Measurements from ENCODE around the gene BTBD10. TPM values are rescaled to one million over a fixed set of nuclear protein-coding genes. Genes with fewer than 3 reads are reported as not detected.
"Not testable (repeated sequence)": the region's sequence is repeated elsewhere in the genome, so short reads cannot be mapped to it uniquely, and the experiment has no call there.

BTBD10 gene
- total and polyA plus RNA-seq, 12 donors, result 9.3 to 39.8 (median 21.9) TPM

GRCh38 chr11:13405220-13405619 lies 57.8 kb downstream of the BTBD10 start:
- TF ChIP-seq POLR2A (IDR thresholded peaks at IDR 0.05) (no peak), CTCF (IDR thresholded peaks at IDR 0.05) (no peak)
- no peaks in the 10 kb centered on the region for H3K9me3 ChIP-seq (replicated peaks in 1 of 3)
- no peak for DNase-seq
- H3K27ac ChIP-seq, result no peak overlapping the region
- peaks cover 0 to 6% of the 10 kb centered on the region in 2 donors for H3K36me3 ChIP-seq (replicated peaks in 1 of 2)
- intact Hi-C loops (cut with DNase I), result no loop called here
- no peaks in the 10 kb centered on the region for H3K27me3 ChIP-seq
- H3K4me1 ChIP-seq (replicated peaks in 1 of 2), result no peaks in the 10 kb centered on the region
- no peak overlapping the region for H3K4me3 ChIP-seq
- 95 to 99% (median 98%) methylated on average over 4 of the region's 4 CpGs for WGBS, 4 donors

- H3K4me3 ChIP-seq; H3K27ac ChIP-seq; DNase-seq; H3K36me3 ChIP-seq (replicated peaks in 1 of 2); intact Hi-C loops (cut with DNase I); H3K9me3 ChIP-seq (replicated peaks in 1 of 3); H3K4me1 ChIP-seq (replicated peaks in 1 of 2); H3K27me3 ChIP-seq: not testable (repeated sequence)
These were observed 64.7 kb downstream of the BTBD10 start for GRCh38 chr11:13398335-13398734.

- H3K4me3 ChIP-seq, result no peak overlapping the region
- no peaks in the 10 kb centered on the region for H3K9me3 ChIP-seq (replicated peaks in 1 of 3)
- DNase-seq, result no peak
- no peak overlapping the region for H3K27ac ChIP-seq
- intact Hi-C loops (cut with DNase I), result no loop called here
- H3K27me3 ChIP-seq, result no peaks in the 10 kb centered on the region
- TF ChIP-seq CTCF (IDR thresholded peaks at IDR 0.05), result no peak
- TF ChIP-seq POLR2A (IDR thresholded peaks at IDR 0.05), result no peak
- peaks cover 0 to 31% of the 10 kb centered on the region in 2 donors for H3K36me3 ChIP-seq (replicated peaks in 1 of 2)
- 97 to 100% (median 99%) methylated on average over 1 of the region's 1 CpG for WGBS, 4 donors
- no peaks in the 10 kb centered on the region for H3K4me1 ChIP-seq (replicated peaks in 1 of 2)
These were observed 71.8 kb downstream of the BTBD10 start for GRCh38 chr11:13391217-13391616.

DNA sequence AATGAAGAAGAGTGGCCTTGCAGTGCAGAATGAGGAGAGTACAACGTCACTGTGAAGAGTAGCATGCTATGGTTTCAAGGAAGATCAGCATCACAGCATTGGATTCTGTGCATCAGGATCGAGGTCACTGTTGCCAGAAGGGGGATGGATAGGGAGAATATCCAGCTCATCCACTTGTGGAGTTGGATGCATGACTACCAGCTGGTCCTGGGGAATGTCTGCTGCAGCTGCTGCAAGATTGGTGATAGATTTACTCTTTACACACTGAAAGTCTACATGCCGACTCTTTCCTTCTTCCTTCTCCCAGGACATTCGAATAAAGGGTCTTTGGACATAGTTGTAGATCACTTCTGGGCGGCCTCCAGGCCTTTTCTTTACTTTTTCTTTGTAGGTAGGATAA lies 74.3 kb downstream of the BTBD10 start:
- H3K27me3 ChIP-seq, result no peaks in the 10 kb centered on the region
- TF ChIP-seq CTCF (IDR thresholded peaks at IDR 0.05), result no peak
- no peak for TF ChIP-seq POLR2A (IDR thresholded peaks at IDR 0.05)
- intact Hi-C loops (cut with DNase I), result no loop called here
- no peak overlapping the region for H3K27ac ChIP-seq
- no peak for DNase-seq
- H3K36me3 ChIP-seq (replicated peaks in 1 of 2), result peaks cover 0 to 43% of the 10 kb centered on the region in 2 donors
- no peaks in the 10 kb centered on the region for H3K9me3 ChIP-seq (replicated peaks in 1 of 3)
- H3K4me1 ChIP-seq (replicated peaks in 1 of 2), result no peaks in the 10 kb centered on the region
- WGBS, 4 donors, result 85 to 96% (median 92%) methylated on average over 5 of the region's 5 CpGs
- no peak overlapping the region for H3K4me3 ChIP-seq

- TF ChIP-seq POLR2A (IDR thresholded peaks at IDR 0.05) (no peak), CTCF (IDR thresholded peaks at IDR 0.05) (no peak)
- no peaks in the 10 kb centered on the region for H3K27me3 ChIP-seq
- no peaks in the 10 kb centered on the region for H3K9me3 ChIP-seq (replicated peaks in 1 of 3)
- H3K4me3 ChIP-seq, result no peak overlapping the region
- no peak for DNase-seq
- H3K27ac ChIP-seq, result no peak overlapping the region
- intact Hi-C loops (cut with DNase I), result no loop called here
- 92 to 96% (median 95%) methylated on average over 2 of the region's 2 CpGs for WGBS, 4 donors
- H3K36me3 ChIP-seq (replicated peaks in 1 of 2), result peaks cover 0 to 56% of the 10 kb centered on the region in 2 donors
- no peaks in the 10 kb centered on the region for H3K4me1 ChIP-seq (replicated peaks in 1 of 2)
These were observed 76.5 kb downstream of the BTBD10 start for GRCh38 chr11:13386567-13386966.

Data from adrenal gland (tissue), 12 donors.